Neural cell (in vitro differentiated cells): Measurements from ENCODE around the gene RIN1. TPM values are rescaled to one million over a fixed set of nuclear protein-coding genes. Genes with fewer than 3 reads are reported as not detected.

ENCODE experiments used
- H2AFZ ChIP-seq: fragments of 200-600, 300-800 bp; sonication (generic), shearing (Covaris generic); 2 replicates; pipeline ENCODE4 v1.6.0; 2014; ENCODE audit warnings: low read depth, mild to moderate bottlenecking, antibody characterized with exemption, low read length, moderate library complexity
- H3F3A ChIP-seq: fragments of 200-600 bp; shearing (Covaris generic); 2 replicates; pipeline ENCODE4 v1.6.1; 2016; ENCODE audit warnings: mild to moderate bottlenecking, moderate library complexity, mixed read lengths, antibody characterized with exemption, low read length; ENCODE audit not compliant: insufficient read depth, poor library complexity, severe bottlenecking
- H3K27ac ChIP-seq: fragments of 200-600, 300-800 bp; sonication (generic), shearing (Covaris generic); 2 replicates; pipeline ENCODE4 v1.5.1; 2014; ENCODE audit warnings: mild to moderate bottlenecking, low read length, moderate library complexity
- H3K27me3 ChIP-seq: fragments of 300-800, 200-600 bp; sonication (generic), shearing (Covaris generic); 2 replicates; pipeline ENCODE4 v1.6.0; 2014; ENCODE audit warnings: mild to moderate bottlenecking, low read depth, low read length, moderate library complexity; ENCODE audit not compliant: insufficient read depth
- H3K36me3 ChIP-seq: fragments of 300-800, 200-600 bp; sonication (generic), shearing (Covaris generic); 2 replicates; pipeline ENCODE4 v1.5.1; 2014; ENCODE audit warnings: mild to moderate bottlenecking, antibody characterized with exemption, low read length, moderate library complexity; ENCODE audit not compliant: insufficient read depth
- H3K4me2 ChIP-seq: fragments of 300-800, 200-600 bp; sonication (generic), shearing (Covaris generic); 2 replicates; pipeline ENCODE4 v1.6.0; 2014; ENCODE audit warnings: mild to moderate bottlenecking, low read length
- H3K4me3 ChIP-seq: fragments of 300-800, 200-600 bp; sonication (generic), shearing (Covaris generic); 2 replicates; pipeline ENCODE4 v1.5.1; 2014; ENCODE audit warnings: mild to moderate bottlenecking, low read length, moderate library complexity
- H3K79me2 ChIP-seq: fragments of 200-600 bp; shearing (Covaris generic); replicated peaks from 2 replicates; pipeline ENCODE4 v1.6.0; 2014; ENCODE audit warnings: mild to moderate bottlenecking, low read length, moderate library complexity; ENCODE audit not compliant: insufficient read depth
- H3K9ac ChIP-seq: fragments of 300-800, 200-600 bp; sonication (generic), shearing (Covaris generic); 2 replicates; pipeline ENCODE4 v1.6.1; 2016; ENCODE audit warnings: mild to moderate bottlenecking, low read length, mixed read lengths
- H3K9me2 ChIP-seq: fragments of 200-600 bp; shearing (Covaris generic); 2 replicates; pipeline ENCODE4 v1.6.1; 2016; ENCODE audit warnings: mild to moderate bottlenecking, low read length, mixed read lengths; ENCODE audit not compliant: insufficient read depth
- H3K9me3 ChIP-seq: fragments of 200-600, 300-800 bp; sonication (generic), shearing (Covaris generic); 2 replicates; pipeline ENCODE4 v1.6.1; 2016; ENCODE audit warnings: mild to moderate bottlenecking, mixed run types, low read length, moderate library complexity, mixed read lengths
- H4K20me1 ChIP-seq: fragments of 200-600 bp; shearing (Covaris generic); 2 replicates; pipeline ENCODE4 v1.6.1; 2016; ENCODE audit warnings: mild to moderate bottlenecking, mixed run types; ENCODE audit not compliant: insufficient read depth
- EP300 ChIP-seq: fragments of 450-650 bp; conservative IDR thresholded peaks from 2 replicates; pipeline ENCODE4 v1.6.1; 2014; ENCODE audit warnings: antibody characterized with exemption, mild to moderate bottlenecking, moderate library complexity; ENCODE audit not compliant: poor library complexity, severe bottlenecking
- EZH2 ChIP-seq: fragments of 200-600, 300-800 bp; shearing (Covaris generic), sonication (generic); IDR thresholded peaks from 2 replicates; pipeline ENCODE4 v1.6.1; 2014; ENCODE audit warnings: antibody characterized with exemption, low read length, borderline replicate concordance, mild to moderate bottlenecking; ENCODE audit not compliant: insufficient read depth, poor library complexity, severe bottlenecking
- MXI1 ChIP-seq: fragments of 450-650 bp; conservative IDR thresholded peaks from 2 replicates; pipeline ENCODE4 v1.6.1; 2014; ENCODE audit warnings: antibody characterized with exemption, mild to moderate bottlenecking; ENCODE audit not compliant: poor library complexity, severe bottlenecking
- POLR2AphosphoS5 ChIP-seq: IDR thresholded peaks from 2 replicates; pipeline ENCODE4 v1.6.1; 2012
- RAD21 ChIP-seq: fragments of 450-650 bp; conservative IDR thresholded peaks from 2 replicates; pipeline ENCODE4 v1.6.1; 2014; ENCODE audit warnings: antibody characterized with exemption, mild to moderate bottlenecking, moderate library complexity
- SMC3 ChIP-seq: fragments of 450-650 bp; conservative IDR thresholded peaks from 2 replicates; pipeline ENCODE4 v1.6.1; 2014; ENCODE audit warnings: antibody characterized with exemption, mild to moderate bottlenecking, moderate library complexity; ENCODE audit not compliant: poor library complexity
- TAF1 ChIP-seq: IDR thresholded peaks from 2 replicates; pipeline ENCODE4 v1.6.1; 2012; ENCODE audit warnings: low read depth
- polyA plus RNA-seq: library from polyadenylated mRNA; depleted of rRNA; stranded (reverse); fragments of >200 nt; gene quantifications from 2 replicates; pipeline ENCODE4 v1.2.3, GENCODE V29; 2014
- TF ChIP-seq, protein P1 (sequence below): IDR thresholded peaks from 2 replicates; pipeline ENCODE4 v1.6.1; 2012; ENCODE audit warnings: borderline replicate concordance
- TF ChIP-seq, protein P2 (sequence below): fragments of 450-650 bp; IDR thresholded peaks from 2 replicates; pipeline ENCODE4 v1.5.1; 2014; ENCODE audit warnings: antibody characterized with exemption, mild to moderate bottlenecking, moderate library complexity; ENCODE audit not compliant: poor library complexity, severe bottlenecking

RIN1 gene
- polyA plus RNA-seq, 1 donor from 2014 or later: 4.2 TPM

DNA sequence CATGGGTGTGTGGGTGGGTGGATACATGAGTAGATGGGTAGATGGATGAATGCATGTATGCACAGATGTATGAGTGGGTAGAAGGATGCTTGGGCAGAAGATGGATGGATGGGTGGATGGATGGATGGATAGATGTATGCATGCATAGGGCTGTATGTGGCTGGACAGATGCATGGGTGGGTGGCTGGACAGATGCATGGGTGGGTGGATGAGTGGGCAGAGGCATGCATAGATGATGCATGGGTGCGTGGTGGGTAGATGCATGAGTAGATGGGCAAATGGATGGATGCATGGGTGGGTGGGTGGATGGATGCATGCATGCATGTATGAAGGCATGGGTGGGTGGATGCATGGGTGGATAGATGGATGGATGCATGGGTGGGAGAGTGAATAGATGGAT is 12.6 kb downstream of the RIN1 start:
- no peak overlapping the region for H3K4me3 ChIP-seq
- no peaks in the 10 kb centered on the region for H3K9me2 ChIP-seq
- H3F3A ChIP-seq: no peaks in the 10 kb centered on the region
- no peak overlapping the region for H2AFZ ChIP-seq
- no peak overlapping the region for H3K9ac ChIP-seq
- H3K79me2 ChIP-seq: no peaks in the 10 kb centered on the region
- H3K4me2 ChIP-seq: no peak overlapping the region
- no peaks in the 10 kb centered on the region for H3K36me3 ChIP-seq
- no peaks in the 10 kb centered on the region for H4K20me1 ChIP-seq
- H3K27ac ChIP-seq: no peak overlapping the region
- H3K9me3 ChIP-seq: no peaks in the 10 kb centered on the region
- TF ChIP-seq POLR2AphosphoS5: no peak
- TF ChIP-seq TAF1: no peak
- TF ChIP-seq SMC3: no peak
- no peak for TF ChIP-seq EZH2
- TF ChIP-seq, protein P1, sequence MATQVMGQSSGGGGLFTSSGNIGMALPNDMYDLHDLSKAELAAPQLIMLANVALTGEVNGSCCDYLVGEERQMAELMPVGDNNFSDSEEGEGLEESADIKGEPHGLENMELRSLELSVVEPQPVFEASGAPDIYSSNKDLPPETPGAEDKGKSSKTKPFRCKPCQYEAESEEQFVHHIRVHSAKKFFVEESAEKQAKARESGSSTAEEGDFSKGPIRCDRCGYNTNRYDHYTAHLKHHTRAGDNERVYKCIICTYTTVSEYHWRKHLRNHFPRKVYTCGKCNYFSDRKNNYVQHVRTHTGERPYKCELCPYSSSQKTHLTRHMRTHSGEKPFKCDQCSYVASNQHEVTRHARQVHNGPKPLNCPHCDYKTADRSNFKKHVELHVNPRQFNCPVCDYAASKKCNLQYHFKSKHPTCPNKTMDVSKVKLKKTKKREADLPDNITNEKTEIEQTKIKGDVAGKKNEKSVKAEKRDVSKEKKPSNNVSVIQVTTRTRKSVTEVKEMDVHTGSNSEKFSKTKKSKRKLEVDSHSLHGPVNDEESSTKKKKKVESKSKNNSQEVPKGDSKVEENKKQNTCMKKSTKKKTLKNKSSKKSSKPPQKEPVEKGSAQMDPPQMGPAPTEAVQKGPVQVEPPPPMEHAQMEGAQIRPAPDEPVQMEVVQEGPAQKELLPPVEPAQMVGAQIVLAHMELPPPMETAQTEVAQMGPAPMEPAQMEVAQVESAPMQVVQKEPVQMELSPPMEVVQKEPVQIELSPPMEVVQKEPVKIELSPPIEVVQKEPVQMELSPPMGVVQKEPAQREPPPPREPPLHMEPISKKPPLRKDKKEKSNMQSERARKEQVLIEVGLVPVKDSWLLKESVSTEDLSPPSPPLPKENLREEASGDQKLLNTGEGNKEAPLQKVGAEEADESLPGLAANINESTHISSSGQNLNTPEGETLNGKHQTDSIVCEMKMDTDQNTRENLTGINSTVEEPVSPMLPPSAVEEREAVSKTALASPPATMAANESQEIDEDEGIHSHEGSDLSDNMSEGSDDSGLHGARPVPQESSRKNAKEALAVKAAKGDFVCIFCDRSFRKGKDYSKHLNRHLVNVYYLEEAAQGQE: no peak
- TF ChIP-seq, protein P2, sequence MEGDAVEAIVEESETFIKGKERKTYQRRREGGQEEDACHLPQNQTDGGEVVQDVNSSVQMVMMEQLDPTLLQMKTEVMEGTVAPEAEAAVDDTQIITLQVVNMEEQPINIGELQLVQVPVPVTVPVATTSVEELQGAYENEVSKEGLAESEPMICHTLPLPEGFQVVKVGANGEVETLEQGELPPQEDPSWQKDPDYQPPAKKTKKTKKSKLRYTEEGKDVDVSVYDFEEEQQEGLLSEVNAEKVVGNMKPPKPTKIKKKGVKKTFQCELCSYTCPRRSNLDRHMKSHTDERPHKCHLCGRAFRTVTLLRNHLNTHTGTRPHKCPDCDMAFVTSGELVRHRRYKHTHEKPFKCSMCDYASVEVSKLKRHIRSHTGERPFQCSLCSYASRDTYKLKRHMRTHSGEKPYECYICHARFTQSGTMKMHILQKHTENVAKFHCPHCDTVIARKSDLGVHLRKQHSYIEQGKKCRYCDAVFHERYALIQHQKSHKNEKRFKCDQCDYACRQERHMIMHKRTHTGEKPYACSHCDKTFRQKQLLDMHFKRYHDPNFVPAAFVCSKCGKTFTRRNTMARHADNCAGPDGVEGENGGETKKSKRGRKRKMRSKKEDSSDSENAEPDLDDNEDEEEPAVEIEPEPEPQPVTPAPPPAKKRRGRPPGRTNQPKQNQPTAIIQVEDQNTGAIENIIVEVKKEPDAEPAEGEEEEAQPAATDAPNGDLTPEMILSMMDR: no peak
- TF ChIP-seq EP300: no peak
- TF ChIP-seq MXI1: no peak
- TF ChIP-seq RAD21: no peak
- H3K27me3 ChIP-seq: no peaks in the 10 kb centered on the region

DNA sequence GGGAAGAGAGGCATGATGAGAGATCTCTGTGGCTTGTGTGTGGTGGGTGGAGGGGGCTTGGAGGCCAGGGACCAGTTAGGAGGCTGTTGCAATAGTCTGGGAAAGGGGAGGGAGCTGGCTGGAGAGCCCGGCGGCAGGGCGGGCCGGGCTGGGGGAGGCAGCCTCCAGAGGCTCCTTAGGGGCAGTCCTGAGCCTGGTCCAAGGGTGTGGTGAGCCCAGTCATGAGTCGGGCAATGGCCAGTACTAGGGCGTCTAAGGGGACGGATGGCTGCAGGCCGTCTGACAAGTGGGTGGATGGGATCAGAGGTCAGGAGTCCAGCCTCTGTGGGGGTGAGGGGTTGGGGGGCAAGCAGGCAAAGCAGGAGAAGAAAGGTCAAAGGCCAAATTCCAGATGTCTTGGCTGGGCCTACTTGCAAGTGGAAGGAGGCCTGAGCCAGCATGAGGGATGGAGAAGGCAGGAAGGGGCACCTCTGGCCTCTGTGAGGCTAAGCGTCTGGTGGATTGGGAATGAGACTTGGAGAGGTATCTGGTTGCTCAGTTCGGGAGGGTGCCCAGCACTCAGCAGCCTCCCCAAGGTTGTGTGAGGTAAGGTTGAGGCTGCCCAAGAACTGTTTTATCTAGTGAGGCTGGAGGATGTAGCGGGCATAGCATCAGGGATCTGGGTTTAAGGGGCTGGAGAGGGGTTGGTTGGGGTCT is 13.4 kb downstream of the RIN1 start:
- no peak overlapping the region for H2AFZ ChIP-seq
- no peak overlapping the region for H3K9ac ChIP-seq
- H3K4me3 ChIP-seq: no peak overlapping the region
- no peak for TF ChIP-seq SMC3
- no peak for TF ChIP-seq MXI1
- no peak for TF ChIP-seq POLR2AphosphoS5
- TF ChIP-seq, protein P1: no peak
- TF ChIP-seq, protein P2: no peak
- TF ChIP-seq RAD21: no peak
- no peak for TF ChIP-seq EZH2
- TF ChIP-seq TAF1: no peak
- no peak for TF ChIP-seq EP300
- no peaks in the 10 kb centered on the region for H3K9me3 ChIP-seq
- no peaks in the 10 kb centered on the region for H3F3A ChIP-seq
- no peaks in the 10 kb centered on the region for H3K9me2 ChIP-seq
- no peaks in the 10 kb centered on the region for H3K27me3 ChIP-seq
- no peaks in the 10 kb centered on the region for H3K36me3 ChIP-seq
- no peaks in the 10 kb centered on the region for H4K20me1 ChIP-seq
- no peak overlapping the region for H3K4me2 ChIP-seq
- no peak overlapping the region for H3K27ac ChIP-seq
- H3K79me2 ChIP-seq: no peaks in the 10 kb centered on the region
